ENCODE data around the gene INSRR. TPM values are rescaled to one million over a fixed set of nuclear protein-coding genes. Genes with fewer than 3 reads are reported as not detected.

The INSRR gene
- total and polyA plus RNA-seq, 9 of the 15 experiments (the other 6 are each of a cell fraction or from before 2014, with no cell fraction given): 0.03 to 0.18 (median 0.06) TPM; not detected in 3

- CTCF ChIA-PET (ENCODE audit: low intra/inter-chr PET ratio): no interaction called here
- no peak for ATAC-seq
- H3K9me1 ChIP-seq (ENCODE audit: control insufficient read depth, insufficient read depth, low read length): no peaks in the 10 kb centered on the region
- peaks cover 45% of the 10 kb centered on the region for H3K36me3 ChIP-seq (ENCODE audit: control insufficient read depth, insufficient read depth, low read length)
- POLR2A ChIA-PET: interaction anchor here (0.6 to 1.8 kb wide), 7 partner anchors 11 to 306 kb away, joined by 3 to 9 read pairs (median 3); partner anchors contain the start of gene PRCC
- H3K9me3 ChIP-seq (replicated peaks; ENCODE audit: control insufficient read depth, insufficient read depth, low read depth, low read length): no peaks in the 10 kb centered on the region
- no peak for FAIRE-seq
- WGBS (ENCODE audit: insufficient coverage, low coverage, missing lambda C conversion rate): 85% methylated on average over 13 of the region's 13 CpGs
- no peaks in the 10 kb centered on the region for H4K20me1 ChIP-seq (replicated peaks; ENCODE audit: control insufficient read depth, insufficient read depth, low read length)
- H3K4me3 ChIP-seq: no peak overlapping the region
- intact Hi-C loops (cut with micrococcal nuclease) (no loop called here), in situ Hi-C loops (cut with MboI) (loop anchor here (5.0 kb wide), 1 partner anchor 59 kb away; the partner anchor contains the start of gene NTRK1)
- no peaks in the 10 kb centered on the region for H3K27me3 ChIP-seq (ENCODE audit: control insufficient read depth in 2 of 2, insufficient read depth in 2 of 2, low read length in 2 of 2)
- H3K79me2 ChIP-seq (ENCODE audit: control insufficient read depth, insufficient read depth, low read length): no peaks in the 10 kb centered on the region
- peaks cover 7 to 12% of the 10 kb centered on the region in 2 experiments for H3K4me1 ChIP-seq (replicated peaks in 1 of 2; ENCODE audit: control insufficient read depth in 2 of 2, insufficient read depth in 2 of 2, low read length in 2 of 2)
- no TSS peak for BruUV-seq (replicated peaks)
- H2AFZ ChIP-seq (ENCODE audit: low read depth, low read length): no peak overlapping the region
- peak overlapping the region in 1 of 2 experiments; percentile 78; a peak in 1 of 4 replicates for H3K9ac ChIP-seq (ENCODE audit: insufficient read depth in 1 of 2, low read depth in 2 of 2, low read length in 2 of 2)
- H3K4me2 ChIP-seq (ENCODE audit: insufficient read depth, low read length): no peak overlapping the region
- peak; percentile 29; the same call in 1 of the 2 replicates for TF ChIP-seq ZNF263 (CRISPR knock-in tag; IDR thresholded peaks at IDR 0.05; ENCODE audit: borderline replicate concordance)
- TF ChIP-seq ZNF311 (CRISPR knock-in tag; IDR thresholded peaks at IDR 0.05): no peak
- DNase-seq (ENCODE audit: extremely low read depth in 1 of 4, low spot score in 3 of 4): no peak
- H3K27ac ChIP-seq (ENCODE audit: extremely low read depth, low read depth, low read length): no peak overlapping the region
Measured at GRCh38 chr1:156803086-156803851, 55.6 kb downstream of the INSRR start.

GRCh38 chr1:156802421-156802935 is 56.4 kb downstream of the INSRR start:
- H3K9me3 ChIP-seq (replicated peaks; ENCODE audit: control insufficient read depth, insufficient read depth, low read depth, low read length): no peaks in the 10 kb centered on the region
- POLR2A ChIA-PET: interaction anchor here (0.5 to 1.8 kb wide), 8 partner anchors 11 to 306 kb away, joined by 3 to 9 read pairs (median 3); partner anchors contain the start of genes INSRR and PRCC
- no peak overlapping the region for H2AFZ ChIP-seq (ENCODE audit: low read depth, low read length)
- DNase-seq (ENCODE audit: extremely low read depth in 1 of 4, low spot score in 3 of 4) (no peak), FAIRE-seq (no peak), ATAC-seq (no peak)
- no peak overlapping the region for H3K4me2 ChIP-seq (ENCODE audit: insufficient read depth, low read length)
- no peaks in the 10 kb centered on the region for H3K79me2 ChIP-seq (ENCODE audit: control insufficient read depth, insufficient read depth, low read length)
- in situ Hi-C loops (cut with MboI): loop anchor here (5.0 kb wide), 1 partner anchor 60 kb away; the partner anchor contains the start of gene NTRK1
- no peak overlapping the region for H3K4me3 ChIP-seq
- CTCF ChIA-PET (ENCODE audit: low intra/inter-chr PET ratio): interaction anchor here (2.1 kb wide), 1 partner anchor 87 kb away, joined by 8 read pairs; no protein-coding TSS in a partner anchor
- peaks cover 50% of the 10 kb centered on the region for H3K36me3 ChIP-seq (ENCODE audit: control insufficient read depth, insufficient read depth, low read length)
- H3K9ac ChIP-seq (ENCODE audit: insufficient read depth in 1 of 2, low read depth in 2 of 2, low read length in 2 of 2): 0 out of 4 replicates have a peak overlapping the region, but pooled peaks of 1 of the 2 experiments have one; percentile 16
- no peaks in the 10 kb centered on the region for H3K27me3 ChIP-seq (ENCODE audit: control insufficient read depth in 2 of 2, insufficient read depth in 2 of 2, low read length in 2 of 2)
- no TSS peak for BruUV-seq (replicated peaks)
- no peaks in the 10 kb centered on the region for H3K9me1 ChIP-seq (ENCODE audit: control insufficient read depth, insufficient read depth, low read length)
- no peak overlapping the region for H3K27ac ChIP-seq (ENCODE audit: extremely low read depth, low read depth, low read length)
- 86% methylated on average over 7 of the region's 8 CpGs for WGBS (ENCODE audit: insufficient coverage, low coverage, missing lambda C conversion rate)
- H4K20me1 ChIP-seq (replicated peaks; ENCODE audit: control insufficient read depth, insufficient read depth, low read length): peaks cover 2% of the 10 kb centered on the region; the same call in 1 of the 2 replicates
- intact Hi-C loops (cut with micrococcal nuclease): no loop called here
- H3K4me1 ChIP-seq (replicated peaks in 1 of 2; ENCODE audit: control insufficient read depth in 2 of 2, insufficient read depth in 2 of 2, low read length in 2 of 2): peaks cover 5 to 12% of the 10 kb centered on the region in 2 experiments; a peak in 4 of 5 replicates
- TF ChIP-seq RUNX1 (IDR thresholded peaks at IDR 0.05; ENCODE audit: low read depth) (no peak), SMARCA5 (IDR thresholded peaks at IDR 0.05) (no peak), SMAD3 (CRISPR knock-in tag; conservative IDR thresholded peaks at IDR 0.05) (no peak), ZBTB49 (CRISPR knock-in tag; IDR thresholded peaks at IDR 0.05; ENCODE audit: borderline replicate concordance) (no peak), ZNF431 (CRISPR knock-in tag; IDR thresholded peaks at IDR 0.05) (no peak), NONO (IDR thresholded peaks at IDR 0.05; ENCODE audit: low read depth in 2 of 2, low read length in 1 of 2) (no peak)

Measured in K562 (cell line).